CD4-positive, alpha-beta memory T cell (primary cell): Measurements from ENCODE around the gene ASB16. TPM values are rescaled to one million over a fixed set of nuclear protein-coding genes. Genes with fewer than 3 reads are reported as not detected.

Experiments
- CTCF ChIA-PET: fragments of 350-600 bp; sonication (Branson Sonifier 250); formaldehyde crosslinking; loops from one replicate; lab custom pipeline; 2021; ENCODE audit warnings: inconsistent platforms; ENCODE audit not compliant: partially characterized antibody; lab: Charles Lee
- POLR2A ChIA-PET: fragments of 350-600 bp; sonication (Branson Sonifier 250); formaldehyde crosslinking; loops from one replicate; lab custom pipeline; 2021; ENCODE audit not compliant: partially characterized antibody; lab: Charles Lee
- DNase-seq, 5 donors: peaks; one replicate each; pipeline versions ENCODE4 v3.0.0 to v3.0.0-alpha.2; 2020 to 2022; ENCODE audit warnings: mixed read lengths in 1 of 5
- H3K27ac ChIP-seq: one replicate; pipeline ENCODE4 v1.7.0; 2013; ENCODE audit warnings: low read depth, low read length
- H3K27me3 ChIP-seq: 2 replicates; pipeline ENCODE4 v1.7.0; 2013; ENCODE audit warnings: mild to moderate bottlenecking, low read length, moderate library complexity; ENCODE audit not compliant: insufficient read depth
- H3K36me3 ChIP-seq: 2 replicates; pipeline ENCODE4 v1.7.0; 2013; ENCODE audit warnings: mild to moderate bottlenecking, low read length, moderate library complexity; ENCODE audit not compliant: insufficient read depth
- H3K4me1 ChIP-seq: 2 replicates; pipeline ENCODE4 v1.7.0; 2013; ENCODE audit warnings: mild to moderate bottlenecking, low read length, moderate library complexity; ENCODE audit not compliant: insufficient read depth
- H3K4me3 ChIP-seq, 2 donors: one replicate each; pipeline ENCODE4 v1.7.0; 2013; ENCODE audit warnings: low read length in 2 of 2, mild to moderate bottlenecking in 1 of 2
- H3K9me3 ChIP-seq, 2 donors: one replicate each; pipeline ENCODE4 v1.7.0; 2013; ENCODE audit warnings: low read length in 2 of 2, control low read depth in 1 of 2; ENCODE audit not compliant: control insufficient read depth in 1 of 2
- H3K27ac Mint-ChIP-seq, 7 donors: one replicate each; pipeline ENCODE4 v1.8.0; 2020 to 2021; ENCODE audit warnings: mixed read lengths in 7 of 7, mild to moderate bottlenecking in 6 of 7, inconsistent platforms in 3 of 7, moderate library complexity in 3 of 7
- H3K27me3 Mint-ChIP-seq, 2 donors: one replicate each; pipeline ENCODE4 v1.8.0; 2020 to 2021; ENCODE audit warnings: mixed read lengths in 2 of 2
- H3K36me3 Mint-ChIP-seq, 2 donors: one replicate each; pipeline ENCODE4 v1.8.0; 2020 to 2021; ENCODE audit warnings: mixed read lengths in 2 of 2, inconsistent platforms in 1 of 2, mild to moderate bottlenecking in 1 of 2
- H3K4me1 Mint-ChIP-seq, 4 donors: one replicate each; pipeline ENCODE4 v1.8.0; 2020 to 2021; ENCODE audit warnings: mixed read lengths in 4 of 4, mild to moderate bottlenecking in 1 of 4
- H3K4me3 Mint-ChIP-seq, 8 donors: one replicate each; pipeline ENCODE4 v1.8.0; 2020 to 2021; ENCODE audit warnings: mixed read lengths in 8 of 8, mild to moderate bottlenecking in 7 of 8, moderate library complexity in 6 of 8, inconsistent platforms in 3 of 8
- H3K9me3 Mint-ChIP-seq, 8 donors: one replicate each; pipeline ENCODE4 v1.8.0; 2020 to 2021; ENCODE audit warnings: mixed read lengths in 8 of 8, mild to moderate bottlenecking in 5 of 8, inconsistent platforms in 3 of 8, moderate library complexity in 1 of 8
- intact Hi-C: fragments of 100-400 bp; cut with micrococcal nuclease; formaldehyde crosslinking; loops from one replicate; pipeline ENCODE4 v1.15.1; 2023
- polyA plus RNA-seq, 2 donors: library from polyadenylated mRNA; unstranded; fragments of 300-500 nt; fragmentation: Illumina TruSeq; gene quantifications; one replicate each; pipeline ENCODE4 v1.2.3, GENCODE V29; 2021
- total RNA-seq, 2 experiments: library from RNA; stranded (reverse); gene quantifications; one replicate each; pipeline ENCODE4 v1.2.3, GENCODE V29; 2021

The ASB16 gene
- total and polyA plus RNA-seq, 4 experiments from 2014 or later, result 0.14 TPM; not detected in 3

DNA sequence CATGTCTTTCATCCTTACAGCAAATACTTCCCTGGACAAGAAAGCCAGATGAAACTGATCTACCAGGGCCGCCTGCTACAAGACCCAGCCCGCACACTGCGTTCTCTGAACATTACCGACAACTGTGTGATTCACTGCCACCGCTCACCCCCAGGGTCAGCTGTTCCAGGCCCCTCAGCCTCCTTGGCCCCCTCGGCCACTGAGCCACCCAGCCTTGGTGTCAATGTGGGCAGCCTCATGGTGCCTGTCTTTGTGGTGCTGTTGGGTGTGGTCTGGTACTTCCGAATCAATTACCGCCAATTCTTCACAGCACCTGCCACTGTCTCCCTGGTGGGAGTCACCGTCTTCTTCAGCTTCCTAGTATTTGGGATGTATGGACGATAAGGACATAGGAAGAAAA, 20.0 kb downstream of the ASB16 start:
- Histone ChIP-seq H3K9me3 (no peaks in the 10 kb centered on the region), H3K27ac (no peak overlapping the region), H3K4me3 (no peak overlapping the region), H3K4me1 (peaks cover 20% of the 10 kb centered on the region), H3K27me3 (no peaks in the 10 kb centered on the region), H3K36me3 (peaks cover 49% of the 10 kb centered on the region)
- DNase-seq, result no peak
- ChIA-PET POLR2A (interaction anchor here (0.5 to 10.9 kb wide), 5 partner anchors 8 to 29 kb away, joined by 3 to 159 read pairs (median 3); partner anchors contain the start of gene UBTF), CTCF (no interaction called here)
- Mint-ChIP-seq H3K4me3 (peak overlapping the region in 2 of 8 donors; percentile 46 to 78), H3K4me1 (peaks cover 20 to 34% (median 28%) of the 10 kb centered on the region in 4 donors), H3K27ac (peak overlapping the region in 6 of 7 donors; percentile 34 to 68 (median 64)), H3K36me3 (peaks cover 12 to 59% of the 10 kb centered on the region in 2 donors), H3K27me3 (no peaks in the 10 kb centered on the region), H3K9me3 (peaks cover 0 to 5% (median 0%) of the 10 kb centered on the region in 8 donors)
- intact Hi-C loops, result no loop called here

- no peak overlapping the region for H3K4me3 ChIP-seq
- H3K4me3 Mint-ChIP-seq, result peak overlapping the region in 1 of 8 donors; percentile 20
- no peak for DNase-seq
- no peaks in the 10 kb centered on the region for H3K27me3 Mint-ChIP-seq
- H3K27ac Mint-ChIP-seq, result peak overlapping the region in 5 of 7 donors; percentile 36 to 68 (median 47)
- peaks cover 16 to 33% (median 23%) of the 10 kb centered on the region in 4 donors for H3K4me1 Mint-ChIP-seq
- no peak overlapping the region for H3K27ac ChIP-seq
- H3K4me1 ChIP-seq, result peaks cover 14% of the 10 kb centered on the region
- no peaks in the 10 kb centered on the region for H3K9me3 ChIP-seq
- POLR2A ChIA-PET, result interaction anchor here (0.7 to 10.9 kb wide), 4 partner anchors 8 to 28 kb away, joined by 3 to 159 read pairs (median 4); partner anchors contain the start of gene UBTF
- H3K36me3 Mint-ChIP-seq, result peaks cover 12 to 61% of the 10 kb centered on the region in 2 donors
- CTCF ChIA-PET, result no interaction called here
- intact Hi-C loops, result no loop called here
- H3K36me3 ChIP-seq, result peaks cover 53% of the 10 kb centered on the region
- H3K9me3 Mint-ChIP-seq, result peaks cover 0 to 7% (median 0%) of the 10 kb centered on the region in 8 donors
- H3K27me3 ChIP-seq, result no peaks in the 10 kb centered on the region
Measured at GRCh38 chr17:44191369-44191768, 20.9 kb downstream of the ASB16 start.

- ChIA-PET CTCF (no interaction called here), POLR2A (interaction anchor here (1.6 to 10.9 kb wide), 2 partner anchors 14 to 28 kb away, joined by 3 to 159 read pairs; partner anchors contain the start of gene UBTF)
- no peak overlapping the region for H3K27ac ChIP-seq
- no peaks in the 10 kb centered on the region for H3K9me3 ChIP-seq
- no peak for DNase-seq
- H3K9me3 Mint-ChIP-seq, result peaks cover 0 to 4% (median 0%) of the 10 kb centered on the region in 8 donors
- H3K36me3 ChIP-seq, result peaks cover 58% of the 10 kb centered on the region
- peaks cover 13 to 32% (median 20%) of the 10 kb centered on the region in 4 donors for H3K4me1 Mint-ChIP-seq
- H3K36me3 Mint-ChIP-seq, result peaks cover 15 to 58% of the 10 kb centered on the region in 2 donors
- no peaks in the 10 kb centered on the region for H3K27me3 Mint-ChIP-seq
- H3K4me3 ChIP-seq, result no peak overlapping the region
- intact Hi-C loops, result no loop called here
- H3K27ac Mint-ChIP-seq, result no peak overlapping the region
- H3K27me3 ChIP-seq, result no peaks in the 10 kb centered on the region
- peaks cover 18% of the 10 kb centered on the region for H3K4me1 ChIP-seq
- H3K4me3 Mint-ChIP-seq, result no peak overlapping the region
Measured at GRCh38 chr17:44191941-44192496, 21.5 kb downstream of the ASB16 start.

GRCh38 chr17:44192750-44193149, 22.2 kb downstream of the ASB16 start:
- Histone ChIP-seq H3K36me3 (peaks cover 63% of the 10 kb centered on the region), H3K9me3 (no peaks in the 10 kb centered on the region), H3K4me1 (peaks cover 22% of the 10 kb centered on the region), H3K27ac (no peak overlapping the region), H3K27me3 (no peaks in the 10 kb centered on the region), H3K4me3 (no peak overlapping the region)
- Mint-ChIP-seq H3K27me3 (no peaks in the 10 kb centered on the region), H3K36me3 (peaks cover 18 to 60% of the 10 kb centered on the region in 2 donors), H3K9me3 (peaks cover 0 to 4% (median 0%) of the 10 kb centered on the region in 8 donors), H3K4me3 (no peak overlapping the region), H3K4me1 (peaks cover 13 to 33% (median 20%) of the 10 kb centered on the region in 4 donors), H3K27ac (peak overlapping the region in 1 of 7 donors; percentile 57)
- no peak for DNase-seq
- ChIA-PET CTCF (interaction anchor here (1.1 kb wide), 1 partner anchor 11 kb away, joined by 3 read pairs; no protein-coding TSS in a partner anchor), POLR2A (interaction anchor here (0.9 to 10.9 kb wide), 2 partner anchors 22 to 27 kb away, joined by 3 to 159 read pairs; partner anchors contain the start of gene UBTF)
- intact Hi-C loops, result no loop called here

- Histone ChIP-seq H3K4me1 (peaks cover 20% of the 10 kb centered on the region), H3K9me3 (no peaks in the 10 kb centered on the region), H3K4me3 (no peak overlapping the region), H3K36me3 (peaks cover 63% of the 10 kb centered on the region), H3K27me3 (no peaks in the 10 kb centered on the region), H3K27ac (no peak overlapping the region)
- Mint-ChIP-seq H3K9me3 (peaks cover 0 to 2% (median 0%) of the 10 kb centered on the region in 8 donors), H3K27me3 (no peaks in the 10 kb centered on the region), H3K27ac (peak overlapping the region in 1 of 7 donors; percentile 24), H3K4me3 (no peak overlapping the region), H3K4me1 (peaks cover 14 to 33% (median 19%) of the 10 kb centered on the region in 4 donors), H3K36me3 (peaks cover 21 to 63% of the 10 kb centered on the region in 2 donors)
- intact Hi-C loops, result no loop called here
- no peak for DNase-seq
- CTCF ChIA-PET, result interaction anchor here (1.1 kb wide), 1 partner anchor 11 kb away, joined by 3 read pairs; no protein-coding TSS in a partner anchor
- POLR2A ChIA-PET, result interaction anchor here (0.9 to 10.9 kb wide), 2 partner anchors 21 to 26 kb away, joined by 3 to 159 read pairs; partner anchors contain the start of gene UBTF
Measured at GRCh38 chr17:44193326-44194084, 23.0 kb downstream of the ASB16 start.

- no peaks in the 10 kb centered on the region for H3K27me3 ChIP-seq
- H3K36me3 ChIP-seq, result peaks cover 45% of the 10 kb centered on the region
- peaks cover 9 to 53% of the 10 kb centered on the region in 2 donors for H3K36me3 Mint-ChIP-seq
- intact Hi-C loops, result no loop called here
- H3K27ac Mint-ChIP-seq, result peak overlapping the region in 3 of 7 donors; percentile 47 to 93 (median 91)
- DNase-seq, result no peak
- no peaks in the 10 kb centered on the region for H3K9me3 ChIP-seq
- POLR2A ChIA-PET, result interaction anchor here (6.6 to 10.5 kb wide), 2 partner anchors 10 to 18 kb away, joined by 143 to 325 read pairs; partner anchors contain the start of genes TMUB2 and UBTF
- peaks cover 16 to 37% (median 25%) of the 10 kb centered on the region in 4 donors for H3K4me1 Mint-ChIP-seq
- CTCF ChIA-PET, result interaction anchor here (0.6 to 2.4 kb wide), 4 partner anchors 11 to 23 kb away, joined by 3 to 14 read pairs (median 7); partner anchors contain the start of gene TMUB2
- H3K27me3 Mint-ChIP-seq, result no peaks in the 10 kb centered on the region
- peaks cover 27% of the 10 kb centered on the region for H3K4me1 ChIP-seq
- peaks cover 0 to 2% (median 0%) of the 10 kb centered on the region in 8 donors for H3K9me3 Mint-ChIP-seq
- H3K4me3 ChIP-seq, result no peak overlapping the region
- H3K4me3 Mint-ChIP-seq, result peak overlapping the region in 2 of 8 donors; percentile 90 to 94
- peak overlapping the region; percentile 80 for H3K27ac ChIP-seq
Measured at GRCh38 chr17:44197107-44197506, 26.6 kb downstream of the ASB16 start.
